Mammary epithelial cell (primary cell): Measurements from ENCODE around the gene ZBTB2.

Source experiments
- EZH2 ChIP-seq: IDR thresholded peaks from 2 replicates; pipeline ENCODE4 v1.6.1; 2012; ENCODE audit warnings: low read length, inconsistent platforms, borderline replicate concordance
- TF ChIP-seq, protein P1 (sequence below), 2 donors: IDR thresholded peaks in 1 of 2; conservative IDR thresholded peaks in 1 of 2; 2 replicates each; pipeline ENCODE4 v1.5.1; 2011 to 2012; ENCODE audit warnings: inconsistent platforms in 2 of 2, low read length in 2 of 2, mild to moderate bottlenecking in 2 of 2, control low read depth in 1 of 2, low read depth in 1 of 2; ENCODE audit not compliant: insufficient read depth in 1 of 2; ENCODE audit errors: extremely low read depth in 1 of 2

DNA sequence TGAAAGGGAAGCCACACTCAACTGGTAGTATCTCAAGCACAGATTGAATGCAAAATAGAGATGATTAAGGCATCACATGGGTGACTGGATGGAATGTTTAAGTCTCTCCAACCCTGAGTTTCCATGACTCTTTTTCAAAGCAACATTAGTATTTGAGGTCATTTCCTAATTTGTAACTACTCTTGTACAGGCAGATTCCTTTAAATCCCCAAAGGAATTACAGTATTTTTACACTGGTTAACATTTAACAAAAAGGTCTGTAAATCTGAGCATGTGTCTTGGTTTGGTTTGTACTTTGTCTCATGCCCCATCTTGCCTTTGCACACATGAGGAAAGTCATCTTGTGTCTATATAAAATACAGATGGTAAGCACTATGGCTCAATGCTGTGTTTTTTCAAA, 45.4 kb upstream of the ZBTB2 start:
- TF ChIP-seq, protein P1, sequence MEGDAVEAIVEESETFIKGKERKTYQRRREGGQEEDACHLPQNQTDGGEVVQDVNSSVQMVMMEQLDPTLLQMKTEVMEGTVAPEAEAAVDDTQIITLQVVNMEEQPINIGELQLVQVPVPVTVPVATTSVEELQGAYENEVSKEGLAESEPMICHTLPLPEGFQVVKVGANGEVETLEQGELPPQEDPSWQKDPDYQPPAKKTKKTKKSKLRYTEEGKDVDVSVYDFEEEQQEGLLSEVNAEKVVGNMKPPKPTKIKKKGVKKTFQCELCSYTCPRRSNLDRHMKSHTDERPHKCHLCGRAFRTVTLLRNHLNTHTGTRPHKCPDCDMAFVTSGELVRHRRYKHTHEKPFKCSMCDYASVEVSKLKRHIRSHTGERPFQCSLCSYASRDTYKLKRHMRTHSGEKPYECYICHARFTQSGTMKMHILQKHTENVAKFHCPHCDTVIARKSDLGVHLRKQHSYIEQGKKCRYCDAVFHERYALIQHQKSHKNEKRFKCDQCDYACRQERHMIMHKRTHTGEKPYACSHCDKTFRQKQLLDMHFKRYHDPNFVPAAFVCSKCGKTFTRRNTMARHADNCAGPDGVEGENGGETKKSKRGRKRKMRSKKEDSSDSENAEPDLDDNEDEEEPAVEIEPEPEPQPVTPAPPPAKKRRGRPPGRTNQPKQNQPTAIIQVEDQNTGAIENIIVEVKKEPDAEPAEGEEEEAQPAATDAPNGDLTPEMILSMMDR (conservative IDR thresholded peaks at IDR 0.05 in 1 of 2, IDR thresholded peaks at IDR 0.05 in 1 of 2; ENCODE audit: extremely low read depth in 1 of 2, insufficient read depth in 1 of 2, low read depth in 1 of 2, low read length in 2 of 2) = no peak
- no peak for TF ChIP-seq EZH2
